NCI-H128 (cell line): ENCODE data around the gene TINCR.

Source experiments
- DNase-seq: peaks from one replicate; lab custom pipeline; 2025; ENCODE audit not compliant: unreplicated experiment; lab: John Stamatoyannopoulos, UW

Gene TINCR

GRCh38 chr19:5519076-5519475, 48.7 kb downstream of the TINCR start:
- DNase-seq, result no peak

- DNase-seq, result no peak
These were observed 52.0 kb downstream of the TINCR start for GRCh38 chr19:5515737-5516136.

GRCh38 chr19:5514001-5514400, 53.8 kb downstream of the TINCR start:
- no peak for DNase-seq

- no peak for DNase-seq
These were observed 55.0 kb downstream of the TINCR start for GRCh38 chr19:5512715-5513114.
